Superior temporal gyrus (tissue), 1 donor: ENCODE measurements around the gene DCBLD2.

Source experiments
- DNase-seq: peaks from one replicate; pipeline ENCODE4 v3.0.0-alpha.2; 2016; ENCODE audit errors: extremely low spot score

DCBLD2 gene

GRCh38 chr3:98768961-98769360 lies 132.5 kb downstream of the DCBLD2 start:
- no peak for DNase-seq

GRCh38 chr3:98766924-98767323 lies 134.6 kb downstream of the DCBLD2 start:
- no peak for DNase-seq

DNA sequence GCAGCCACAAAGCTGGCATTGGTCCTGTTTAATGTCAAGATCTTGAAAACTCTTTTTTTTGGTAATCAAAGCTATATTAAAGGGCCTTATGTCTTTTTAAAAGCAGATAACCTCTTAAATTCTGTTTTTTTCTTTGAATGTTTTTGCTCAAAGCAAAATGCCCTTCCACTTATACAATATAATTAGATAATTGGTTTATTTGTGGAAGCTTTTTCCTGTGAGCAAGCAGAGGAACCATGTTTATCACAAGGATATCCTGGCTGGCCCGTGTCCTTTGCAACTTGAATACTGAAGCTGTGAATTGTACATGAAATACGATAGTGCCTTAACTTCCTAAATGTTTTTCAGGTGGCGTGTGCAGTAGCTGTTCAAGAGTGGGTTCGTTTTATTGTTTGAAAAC lies 135.8 kb downstream of the DCBLD2 start:
- no peak for DNase-seq

DNA sequence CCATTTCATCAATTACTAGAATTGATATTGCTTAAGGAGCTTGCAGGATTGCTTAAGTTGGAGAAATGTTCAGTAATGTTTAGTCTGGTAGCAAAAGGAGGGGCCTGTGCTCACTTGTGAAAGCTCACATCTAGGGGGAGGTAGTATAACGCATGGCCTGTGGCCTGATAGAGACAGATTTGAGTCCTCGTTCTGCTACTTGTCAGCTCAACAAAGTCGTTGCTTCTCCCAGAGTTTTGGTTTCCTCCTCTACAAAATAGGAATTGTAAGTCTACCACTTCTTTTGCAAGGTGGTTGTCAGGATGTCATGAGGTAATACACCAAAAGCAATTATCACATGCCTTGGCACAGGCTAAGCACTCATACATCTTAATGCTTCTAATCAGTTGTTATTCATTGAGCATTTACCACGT lies 137.0 kb downstream of the DCBLD2 start:
- no peak for DNase-seq

DNA sequence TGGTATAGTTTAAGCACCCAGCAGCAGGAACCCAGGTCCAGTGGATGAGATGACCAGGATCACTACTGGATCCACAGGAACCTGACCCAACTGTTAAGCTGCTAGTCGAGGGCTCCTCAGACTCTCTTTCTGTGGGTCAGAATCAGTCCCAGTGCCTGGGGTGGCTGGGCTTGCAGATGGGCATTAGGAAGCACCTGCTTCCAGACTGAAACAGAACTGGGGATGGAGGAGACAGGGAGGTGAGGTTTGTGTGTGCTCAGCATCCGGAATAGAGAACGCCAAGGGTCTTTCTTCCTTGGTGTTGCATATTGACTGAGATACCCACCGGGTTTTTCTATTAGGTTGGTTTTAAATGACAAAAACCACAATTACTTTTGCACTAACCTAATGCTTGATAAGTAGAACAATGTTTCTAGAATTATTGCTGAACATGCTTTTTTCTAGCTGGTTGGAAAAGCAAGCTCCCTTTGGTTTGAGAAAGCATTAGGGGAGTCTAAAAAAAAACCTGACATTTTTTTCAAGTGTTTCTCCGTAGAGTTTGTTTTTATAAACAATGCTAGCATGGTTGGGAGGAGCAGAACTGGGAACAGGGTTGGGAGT lies 137.6 kb downstream of the DCBLD2 start:
- no peak for DNase-seq

DNA sequence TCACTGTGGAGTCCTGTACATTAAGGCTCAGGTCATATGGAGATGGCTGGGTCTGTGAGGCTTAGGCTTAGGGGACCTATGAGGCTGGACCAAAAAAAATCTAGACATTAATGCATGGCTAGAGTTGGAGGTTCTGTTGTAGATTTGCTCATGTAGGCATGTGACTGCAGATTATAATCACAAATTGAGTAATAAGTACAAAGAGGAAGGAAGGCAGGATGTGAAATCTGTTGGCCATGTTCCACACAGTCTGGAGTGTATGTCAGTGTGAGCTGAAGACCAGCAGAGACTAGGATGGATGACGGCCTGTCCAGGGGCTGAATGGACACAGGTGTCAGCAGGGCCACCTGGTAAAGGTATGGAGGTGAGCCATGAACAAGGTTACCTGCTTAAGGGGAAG lies 138.4 kb downstream of the DCBLD2 start, which contains the start of gene ST3GAL6:
Gene ST3GAL6 (plus strand): TSS at position 265 of the 400 bp plus-strand sequence. CDS start 5,101 bp downstream, outside the sequence.
- DNase-seq: no peak

- DNase-seq: no peak
These were observed 139.8 kb downstream of the DCBLD2 start for GRCh38 chr3:98761643-98762229.

- DNase-seq: no peak
These were observed 141.9 kb downstream of the DCBLD2 start for GRCh38 chr3:98759629-98760028.

GRCh38 chr3:98755601-98756000 lies 145.9 kb downstream of the DCBLD2 start:
- DNase-seq: no peak

- DNase-seq: no peak
These were observed 147.0 kb downstream of the DCBLD2 start for GRCh38 chr3:98754483-98754882.

DNA sequence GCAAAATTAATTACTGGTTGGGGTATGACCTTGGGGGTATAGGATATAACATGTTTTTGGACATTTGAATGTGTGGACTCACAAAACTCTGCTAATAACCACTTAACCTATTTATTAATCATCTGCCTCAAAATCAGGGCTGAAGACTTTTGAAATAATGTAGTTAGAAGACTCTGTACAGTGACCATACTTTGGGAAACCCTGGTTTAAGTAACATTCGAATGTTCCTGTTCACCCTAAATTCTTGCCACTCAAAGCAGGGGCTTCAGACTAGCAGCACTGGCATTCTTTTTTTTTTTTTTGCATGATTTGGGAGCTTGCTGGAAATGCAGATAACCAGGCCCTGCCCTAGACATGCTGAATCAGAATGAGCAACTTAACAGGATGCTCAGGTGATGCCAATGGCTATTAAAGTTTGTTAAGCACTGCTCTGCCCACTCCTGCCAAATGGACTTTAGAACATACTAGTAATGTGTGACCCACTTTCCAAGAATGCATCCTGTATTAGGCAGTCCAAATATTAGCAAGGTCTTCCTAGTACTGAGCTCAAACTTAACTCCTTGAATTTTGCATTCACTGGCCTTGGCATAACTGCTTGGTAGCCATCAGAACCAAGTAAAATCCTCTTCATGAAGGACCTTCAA lies 151.1 kb downstream of the DCBLD2 start:
- no peak for DNase-seq

- no peak for DNase-seq
These were observed 154.6 kb downstream of the DCBLD2 start for GRCh38 chr3:98746882-98747281.

GRCh38 chr3:98746122-98746521 lies 155.4 kb downstream of the DCBLD2 start:
- DNase-seq: no peak
